NCI-H2171 treated with DMSO at 0.1 percent for 48 hours (cell line): Measurements from ENCODE around the gene MPP3.
"Not testable (repeated sequence)": the region's sequence is repeated elsewhere in the genome, so short reads cannot be mapped to it uniquely, and the experiment has no call there.

ENCODE experiments used
- DNase-seq: peaks from one replicate; lab custom pipeline; 2025; lab: John Stamatoyannopoulos, UW

Gene MPP3

DNA sequence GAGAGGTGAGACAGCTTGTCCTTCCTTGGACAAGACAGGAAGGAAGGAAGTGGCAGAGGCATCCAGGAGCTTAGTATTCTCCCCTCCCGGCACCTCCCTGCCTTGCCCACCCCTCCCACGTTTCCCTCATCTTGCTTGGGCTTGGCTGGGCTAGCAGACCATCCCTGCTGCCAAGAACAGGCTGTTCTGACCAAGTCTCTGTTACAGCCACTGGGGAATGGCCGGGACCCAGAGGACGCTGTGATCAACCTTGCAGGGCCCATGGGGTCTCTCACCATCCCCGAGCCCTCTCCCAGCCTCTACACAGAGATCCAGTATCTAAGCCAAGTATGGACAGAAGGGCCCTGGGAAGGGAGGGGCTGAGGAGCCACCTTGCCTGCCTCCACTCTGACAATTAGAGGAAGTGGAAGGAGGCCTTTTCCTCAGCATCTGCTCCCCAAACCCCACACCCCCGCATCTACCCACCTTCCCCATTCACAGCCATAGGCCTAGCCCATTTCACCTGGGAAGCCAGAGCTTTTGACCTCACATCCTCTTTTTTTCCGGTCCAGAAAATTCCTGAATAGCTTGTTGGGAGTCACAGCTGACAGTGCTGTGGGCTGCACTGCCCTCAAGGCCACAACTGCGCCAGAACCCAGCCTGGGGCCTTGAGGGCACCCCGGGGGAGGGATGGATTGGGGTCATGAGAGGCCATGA, 28.1 kb upstream of the MPP3 start:
- no peak for DNase-seq

DNA sequence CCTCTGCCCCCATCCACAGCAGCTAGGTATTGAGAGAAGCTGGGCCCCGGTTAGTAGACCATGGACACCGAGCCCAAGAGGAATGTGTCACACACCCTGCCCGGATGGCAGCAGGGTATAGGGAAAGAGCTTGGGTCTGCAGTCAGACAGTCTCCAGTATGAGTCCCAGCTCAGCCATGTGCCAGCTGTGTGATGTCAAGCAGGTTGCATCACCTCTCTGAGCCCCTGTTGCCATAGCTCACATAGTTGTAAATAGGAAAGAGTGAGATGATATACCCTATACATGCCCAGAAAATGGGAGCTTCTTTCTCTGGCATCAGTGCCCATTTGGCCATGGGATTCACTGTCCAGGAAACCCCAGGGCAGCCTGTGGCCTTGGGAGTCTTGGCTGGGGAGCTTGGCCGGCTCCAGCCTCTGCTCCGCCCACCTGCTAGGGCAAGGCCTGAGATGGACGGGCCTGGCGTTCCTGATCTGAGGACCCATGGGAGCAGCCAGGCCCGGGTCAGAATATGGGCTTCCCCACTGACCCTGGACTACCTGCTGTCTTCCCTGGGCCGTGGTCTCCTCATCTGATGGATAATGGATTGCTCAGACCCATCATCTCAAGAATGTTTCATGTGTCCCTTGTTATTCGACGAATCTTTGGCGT, 27.3 kb upstream of the MPP3 start:
- no peak for DNase-seq

DNA sequence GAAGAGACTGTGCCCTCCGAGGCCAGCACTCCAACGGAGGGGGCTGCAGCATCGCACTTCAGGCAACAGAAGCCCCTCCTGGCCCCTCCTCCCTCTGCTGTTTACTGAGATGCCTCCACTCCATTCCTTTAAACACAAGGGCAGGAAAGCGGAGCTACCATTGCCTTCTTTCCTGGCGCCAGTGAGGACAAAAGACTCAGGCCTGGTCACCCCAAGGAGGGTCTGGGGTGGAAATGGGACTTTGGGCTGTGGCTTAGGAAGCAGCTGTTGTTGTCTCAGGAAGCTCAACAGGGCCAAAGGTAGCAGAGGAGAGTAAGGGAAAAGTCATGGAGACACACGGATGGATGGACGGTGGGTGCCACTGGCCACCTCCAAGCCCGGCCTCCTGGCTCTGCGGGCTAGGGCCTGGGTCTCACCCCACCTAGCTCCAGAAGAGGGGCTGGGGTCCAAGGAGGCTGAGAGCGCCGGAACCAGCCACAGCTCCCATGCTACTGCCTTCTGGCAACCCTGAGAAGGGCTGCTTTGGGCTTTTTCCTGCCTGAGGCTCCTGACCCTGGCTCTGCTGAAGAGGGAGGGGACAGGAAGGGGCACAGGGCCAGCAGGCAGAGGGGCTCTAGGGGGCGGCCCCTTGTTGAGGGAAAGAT, 25.1 kb upstream of the MPP3 start:
- no peak for DNase-seq

DNA sequence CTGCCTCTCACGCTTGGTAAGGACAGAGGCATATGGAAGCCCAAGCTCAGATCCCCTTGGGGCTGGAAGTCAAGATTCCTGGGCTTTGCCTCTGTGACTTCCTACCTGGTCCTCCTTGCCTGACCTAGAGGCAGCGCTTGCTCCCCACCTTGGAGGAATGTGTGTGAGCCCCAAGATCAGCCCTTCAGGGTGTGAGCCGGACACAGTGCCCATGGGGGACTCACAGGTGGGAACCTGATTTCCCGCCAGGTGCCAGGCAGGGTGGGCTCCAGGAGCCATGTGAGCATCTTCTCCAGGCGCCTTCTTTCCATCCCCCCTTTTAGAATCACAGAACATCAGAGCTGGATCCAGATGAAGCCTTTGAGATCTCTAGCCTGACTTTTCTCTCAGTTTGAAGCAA, 24.2 kb upstream of the MPP3 start:
- DNase-seq = no peak

DNA sequence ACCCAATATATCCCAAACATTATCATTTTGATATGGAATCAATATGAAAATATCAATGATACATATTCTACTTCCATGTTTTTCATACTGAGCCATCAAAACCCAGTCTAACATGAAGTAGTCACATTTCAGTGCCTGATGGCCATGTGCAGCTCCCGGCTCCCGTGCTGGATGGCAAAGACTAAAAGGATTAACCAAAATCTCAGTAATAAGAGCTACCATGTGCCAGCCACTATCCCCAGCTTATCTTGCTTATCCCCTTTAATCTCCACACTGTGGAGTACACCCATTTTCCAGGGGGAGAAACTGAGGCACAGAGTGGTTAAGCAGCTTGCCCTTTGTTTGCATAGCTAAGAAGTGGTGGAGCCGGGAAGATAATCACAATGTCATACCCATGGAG, 23.2 kb upstream of the MPP3 start:
- DNase-seq = no peak

DNA sequence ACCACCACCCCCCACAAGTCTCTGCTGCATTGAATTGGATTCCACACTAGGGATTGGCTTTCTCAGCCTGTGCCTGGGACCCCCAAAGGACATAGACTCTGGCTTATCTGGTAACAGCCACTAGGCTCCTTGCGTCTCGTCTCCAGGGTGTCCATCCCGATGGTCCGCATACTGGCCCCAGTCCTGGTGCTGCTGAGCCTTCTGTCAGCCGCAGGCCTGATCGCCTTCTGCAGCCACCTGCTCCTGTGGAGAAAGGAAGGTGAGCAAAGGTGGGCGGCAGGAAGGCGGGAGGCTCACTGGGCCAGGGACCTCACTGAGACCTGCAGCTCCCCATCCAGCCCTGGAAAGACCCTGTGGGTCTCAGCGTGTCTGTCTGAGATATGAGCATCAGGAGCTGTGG, 22.1 kb upstream of the MPP3 start:
- DNase-seq = no peak

DNA sequence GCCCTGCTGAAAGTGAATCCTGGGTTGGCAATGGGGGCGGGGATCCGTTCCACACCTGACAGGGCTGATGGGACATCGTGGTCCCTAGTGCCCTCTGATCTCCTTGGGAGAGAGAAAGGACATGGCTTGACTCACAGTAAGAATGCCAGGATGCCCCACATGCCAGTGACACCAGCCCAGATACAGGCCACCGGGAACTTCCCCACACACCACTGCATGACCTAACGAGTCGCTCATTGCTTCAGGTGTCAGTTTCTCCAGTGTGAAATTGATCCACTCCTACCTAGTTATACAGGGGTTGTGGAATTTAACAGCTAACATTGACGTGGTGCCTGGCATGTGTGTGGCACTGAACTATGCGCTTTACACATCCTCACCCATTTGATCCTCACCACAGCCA, 21.6 kb upstream of the MPP3 start:
- no peak for DNase-seq

DNA sequence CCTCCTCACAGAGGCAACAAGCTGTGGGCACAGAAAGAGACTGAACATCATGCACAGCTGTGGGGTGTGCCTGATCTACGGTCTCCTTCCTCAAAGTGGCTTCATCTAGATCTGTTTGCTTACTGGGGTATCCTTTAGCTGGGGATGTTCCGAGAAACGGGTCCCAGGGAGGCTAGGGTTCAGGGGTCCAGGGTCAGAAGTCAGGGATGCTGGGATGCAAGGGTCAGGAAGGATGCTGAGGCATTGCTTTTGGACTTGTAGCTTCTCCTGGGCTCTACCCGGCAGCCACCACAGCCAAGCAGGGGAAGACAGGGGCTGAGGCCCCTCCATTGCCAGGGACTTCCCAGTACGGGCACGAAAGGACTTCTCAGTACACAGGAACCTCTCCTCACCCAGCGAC, 20.6 kb upstream of the MPP3 start:
- no peak for DNase-seq

DNA sequence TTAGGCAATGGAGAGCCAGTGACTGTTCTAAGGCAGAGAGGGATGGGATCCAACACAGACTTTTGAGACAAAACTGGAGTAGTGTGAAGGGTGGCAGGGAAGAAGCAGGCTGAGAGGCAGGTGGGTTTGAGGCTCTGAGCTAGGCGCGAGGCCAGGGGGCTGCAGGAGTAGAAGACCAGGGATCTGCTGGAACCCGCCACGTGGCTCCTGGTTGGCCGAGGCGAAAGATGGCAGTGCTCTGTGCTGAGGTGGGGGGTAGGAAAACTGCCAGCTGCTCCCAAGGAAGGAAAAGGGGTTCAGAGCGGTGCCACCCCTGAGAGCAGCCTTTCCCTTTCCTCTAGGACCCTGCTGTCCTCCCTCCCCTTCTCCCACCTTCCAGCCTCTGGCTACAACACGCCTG, 19.6 kb upstream of the MPP3 start:
- no peak for DNase-seq

DNA sequence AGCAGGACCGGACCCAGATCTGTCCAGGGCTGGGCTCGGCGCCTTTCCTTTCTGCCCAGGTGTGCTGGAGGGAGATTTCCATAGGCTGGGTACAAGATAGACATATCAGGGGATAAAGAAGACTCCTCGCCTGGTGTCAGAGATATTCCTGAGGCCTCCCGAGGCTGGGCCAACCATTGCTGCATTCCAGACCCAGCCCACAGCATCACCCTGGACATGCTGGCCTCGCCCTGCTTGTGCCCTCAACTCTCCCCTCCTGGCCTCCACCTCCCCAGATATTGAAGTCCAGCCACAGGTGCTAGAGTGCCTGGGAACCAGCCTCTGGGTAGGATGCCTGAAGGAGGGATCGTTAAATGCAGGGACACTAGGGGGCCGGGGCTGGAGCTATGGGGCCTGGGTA, 16.2 kb upstream of the MPP3 start:
- DNase-seq = no peak

DNA sequence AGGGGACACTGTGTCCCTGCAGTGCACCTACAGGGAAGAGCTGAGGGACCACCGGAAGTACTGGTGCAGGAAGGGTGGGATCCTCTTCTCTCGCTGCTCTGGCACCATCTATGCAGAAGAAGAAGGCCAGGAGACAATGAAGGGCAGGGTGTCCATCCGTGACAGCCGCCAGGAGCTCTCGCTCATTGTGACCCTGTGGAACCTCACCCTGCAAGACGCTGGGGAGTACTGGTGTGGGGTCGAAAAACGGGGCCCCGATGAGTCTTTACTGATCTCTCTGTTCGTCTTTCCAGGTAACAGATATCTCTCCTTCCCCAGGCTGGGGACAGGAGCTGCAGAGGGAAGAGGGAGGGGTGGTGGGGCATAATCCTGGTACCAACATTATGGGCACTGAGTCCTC, 15.7 kb upstream of the MPP3 start:
- no peak for DNase-seq

DNA sequence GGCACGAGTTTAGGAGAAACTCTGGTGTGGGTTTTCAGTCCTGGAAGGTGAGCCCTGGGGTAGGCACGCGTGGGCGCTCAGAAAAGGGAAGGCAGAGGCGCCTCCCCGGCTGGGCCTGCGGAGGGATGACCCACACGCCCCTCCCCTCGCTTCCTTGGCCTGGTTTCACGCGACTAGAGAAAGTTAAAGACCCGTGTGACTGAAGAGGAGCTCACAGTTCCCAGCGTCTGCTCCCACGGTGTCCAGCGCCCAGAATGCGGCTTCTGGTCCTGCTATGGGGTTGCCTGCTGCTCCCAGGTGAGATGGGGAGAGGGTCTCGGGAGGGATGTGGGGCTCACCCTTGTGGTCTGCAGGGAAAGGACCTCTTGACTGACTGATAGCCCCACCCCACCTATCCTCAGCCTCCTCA, 14.0 kb upstream of the MPP3 start, which contains the start of gene CD300LG:
CD300LG (plus strand) TSS at position 214 of the 409 bp plus-strand sequence; CDS start at position 255, 41 bp downstream.
- DNase-seq = no peak

DNA sequence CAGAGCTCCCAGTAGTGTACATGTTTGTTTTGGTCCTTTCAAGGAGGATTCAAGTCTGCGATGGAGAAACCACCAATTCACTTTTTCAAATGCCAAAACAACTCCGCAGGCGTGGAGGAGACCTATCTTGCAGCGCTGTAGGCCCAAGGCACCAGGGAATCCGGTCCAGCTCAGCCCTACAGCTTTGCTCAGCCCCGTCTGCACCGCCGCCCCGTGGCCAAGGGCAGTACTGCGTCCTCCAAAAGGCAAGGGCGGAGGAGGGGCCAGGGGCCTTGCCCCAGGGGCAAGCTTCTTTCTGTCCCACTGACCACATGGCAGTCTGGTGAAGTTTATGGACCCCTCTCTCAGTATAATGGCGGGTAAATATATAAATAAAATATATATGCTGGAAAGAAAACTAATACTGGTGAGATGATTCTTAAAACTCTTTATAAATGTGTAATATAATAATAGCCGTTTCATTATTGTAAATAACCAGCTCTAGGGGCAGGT, 13.3 kb upstream of the MPP3 start:
- peak; percentile 14 for DNase-seq

DNA sequence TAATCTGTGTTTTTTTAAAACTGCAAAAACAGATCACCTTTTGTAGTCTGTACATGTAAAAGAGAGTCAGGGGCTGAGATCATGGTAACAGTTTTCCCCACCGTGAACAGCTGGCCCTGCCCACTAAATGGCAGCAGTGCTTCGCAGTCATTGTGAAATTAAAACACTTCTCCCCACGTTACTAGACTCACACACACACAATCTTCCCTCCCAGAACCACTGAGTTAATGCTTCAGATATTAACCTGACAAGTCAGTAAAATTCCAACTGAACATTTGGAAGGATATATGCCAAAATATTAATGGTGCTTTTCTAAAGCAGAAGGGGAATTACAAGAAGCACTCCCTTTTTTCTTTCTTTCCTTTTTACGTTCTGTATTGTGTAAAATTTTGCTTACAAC, 12.8 kb upstream of the MPP3 start:
- no peak for DNase-seq

DNA sequence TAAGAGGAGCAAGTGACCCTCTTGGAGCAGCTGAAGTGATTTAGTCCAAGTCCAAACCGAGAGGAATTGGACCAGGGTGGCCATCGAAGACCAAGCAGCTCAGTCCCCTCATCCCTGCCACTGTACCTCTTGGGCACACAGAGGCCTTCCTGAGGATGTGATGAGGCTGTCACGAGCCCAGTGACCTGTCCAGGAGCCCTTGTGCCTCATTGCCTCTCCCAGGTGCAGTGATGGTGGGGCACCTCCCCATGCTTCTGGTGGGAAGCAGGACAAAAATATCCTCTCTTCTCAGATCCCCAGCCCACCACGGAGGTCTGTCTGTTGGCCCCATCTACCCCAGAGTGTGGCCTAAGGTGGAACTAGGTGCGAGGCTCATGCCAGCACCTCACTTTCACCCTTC, 11.3 kb upstream of the MPP3 start:
- DNase-seq = no peak

DNA sequence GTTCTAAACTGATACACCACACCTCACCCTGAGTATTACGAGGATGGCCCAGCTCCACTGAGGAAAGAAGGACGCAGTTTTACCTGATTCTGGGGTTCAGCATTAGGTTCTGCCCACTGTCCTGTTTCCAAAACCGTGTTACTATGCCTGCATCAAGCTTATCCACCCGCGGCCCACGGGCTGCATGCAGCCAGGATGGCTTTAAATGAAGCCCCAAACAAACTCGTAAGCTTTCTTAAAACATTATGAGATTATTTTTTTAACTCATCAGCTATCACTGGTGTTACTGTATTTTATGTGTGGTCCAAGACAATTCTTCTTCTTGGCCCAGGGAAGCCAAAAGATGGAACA, 10.0 kb upstream of the MPP3 start:
- DNase-seq = no peak

DNA sequence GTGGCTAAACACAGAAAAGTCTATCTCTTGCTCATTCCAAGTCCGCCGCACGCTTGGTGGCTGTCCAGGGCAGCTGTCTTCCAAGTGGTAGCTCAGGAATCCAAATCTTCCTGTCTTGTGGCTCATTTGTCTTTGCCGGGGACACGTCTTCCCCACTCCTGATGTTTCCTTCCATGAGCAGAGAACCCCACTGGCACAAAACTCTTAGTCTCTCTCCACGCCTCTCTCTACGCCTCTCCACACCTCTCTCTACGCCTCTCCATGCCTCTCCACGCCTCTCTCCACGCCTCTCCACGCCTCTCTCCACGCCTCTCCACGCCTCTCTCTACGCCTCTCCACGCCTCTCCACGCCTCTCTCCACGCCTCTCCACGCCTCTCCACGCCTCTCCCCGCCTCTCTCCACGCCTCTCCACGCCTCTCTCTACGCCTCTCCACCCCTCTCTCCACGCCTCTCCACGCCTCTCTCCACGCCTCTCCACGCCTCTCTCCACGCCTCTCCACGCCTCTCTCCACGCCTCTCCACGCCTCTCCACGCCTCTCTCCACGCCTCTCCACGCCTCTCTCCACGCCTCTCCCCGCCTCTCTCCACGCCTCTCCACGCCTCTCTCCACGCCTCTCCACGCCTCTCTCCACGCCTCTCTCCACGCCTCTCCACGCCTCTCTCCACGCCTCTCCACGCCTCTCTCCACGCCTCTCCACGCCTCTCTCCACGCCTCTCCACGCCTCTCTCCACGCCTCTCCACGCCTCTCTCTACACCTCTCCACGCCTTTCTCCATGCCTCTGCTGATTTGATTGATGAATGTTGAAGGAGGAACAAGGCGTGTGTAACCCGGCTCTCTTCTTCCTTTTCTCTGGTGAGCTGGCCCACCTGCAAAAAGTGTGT, 9.4 kb upstream of the MPP3 start:
- DNase-seq = not testable (repeated sequence)

DNA sequence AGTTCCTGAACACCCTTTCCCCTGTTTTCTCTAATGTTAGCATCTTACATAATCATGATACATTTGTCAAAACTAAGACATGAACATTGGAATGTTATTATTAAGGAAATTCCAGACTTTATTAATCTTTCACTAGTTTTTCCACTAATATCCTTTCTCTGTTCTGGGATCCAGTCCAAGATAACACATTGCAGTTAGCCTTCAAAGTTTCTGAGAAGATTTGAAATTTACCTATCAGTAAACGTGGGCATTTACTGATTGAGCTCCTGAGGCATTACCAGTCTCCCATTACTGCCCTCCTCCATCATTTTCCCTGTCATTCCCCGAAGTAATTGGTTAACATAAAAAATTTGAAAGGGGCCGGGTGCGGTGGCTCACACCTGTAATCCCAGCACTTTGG, 8.3 kb upstream of the MPP3 start:
- DNase-seq = no peak

DNA sequence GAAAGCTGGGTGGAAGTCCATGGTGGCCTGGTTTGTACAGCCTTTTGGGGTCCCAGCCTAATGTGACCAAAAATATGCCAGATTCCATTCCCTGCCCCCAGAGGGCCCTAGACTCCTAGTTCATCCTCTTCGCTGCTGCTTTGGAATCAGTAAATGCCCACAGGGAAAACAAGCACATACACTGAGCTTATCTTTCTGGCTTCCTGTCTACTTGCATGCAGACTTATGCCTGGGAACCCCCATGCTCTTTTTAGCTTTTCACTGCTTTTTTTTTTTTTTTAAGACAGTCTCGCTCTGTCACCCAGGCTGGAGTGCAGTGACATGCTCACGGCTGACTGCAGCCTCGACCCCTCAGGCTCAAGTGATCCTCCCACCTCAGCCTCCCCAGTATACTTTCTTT, 7.9 kb upstream of the MPP3 start:
- peak; percentile 12 for DNase-seq

DNA sequence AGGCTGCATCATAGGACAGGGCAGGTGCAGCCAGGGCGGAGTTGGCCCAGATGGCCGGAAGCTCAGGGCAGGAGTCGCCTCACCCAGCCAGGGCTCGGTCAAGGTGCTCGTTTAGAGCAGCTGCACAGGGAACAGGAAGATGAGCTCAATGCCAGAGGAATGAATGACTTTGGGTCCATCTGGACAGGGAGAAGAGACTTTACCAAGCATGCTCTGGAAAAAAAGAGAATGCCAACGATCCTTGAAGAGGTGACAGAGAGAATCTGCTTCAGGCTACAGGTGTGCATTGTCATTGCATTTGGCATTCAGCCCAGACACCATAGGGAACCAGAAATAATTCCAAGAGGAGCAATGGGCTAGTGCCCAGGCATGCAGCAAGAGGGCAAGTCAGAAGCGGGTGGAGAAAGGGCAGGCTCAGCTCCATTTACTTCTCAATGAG, 6.7 kb upstream of the MPP3 start:
- DNase-seq = peak; percentile 95

DNA sequence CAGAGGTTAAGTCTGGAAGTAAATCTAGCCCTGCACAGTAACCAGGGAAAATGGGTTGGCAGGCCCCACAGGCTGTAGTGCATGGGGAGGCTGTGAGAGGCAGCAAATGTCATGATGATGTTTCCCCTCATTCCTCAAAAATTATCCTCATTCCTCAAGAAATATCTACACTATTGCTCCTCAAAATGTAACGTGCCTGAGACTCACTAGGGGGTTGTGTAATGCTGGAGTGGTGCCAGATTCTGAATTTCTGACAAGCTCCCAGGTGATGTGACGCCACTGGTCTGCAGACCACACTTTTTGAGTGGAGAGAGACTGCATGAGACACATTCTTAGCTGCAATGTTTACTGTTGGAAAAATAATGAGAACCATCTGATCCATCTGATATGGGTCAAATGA, 1.2 kb upstream of the MPP3 start:
- DNase-seq = no peak
